Measurements from ENCODE around the gene INAFM2. TPM values are rescaled to one million over a fixed set of nuclear protein-coding genes. Genes with fewer than 3 reads are reported as not detected.

The INAFM2 gene
- polyA plus RNA-seq, 2 of the 4 experiments (the other 2 are of a cell fraction): 2.8 to 3.8 TPM

GRCh38 chr15:40357723-40358470 lies 34.4 kb downstream of the INAFM2 start, which contains the start of gene DISP2:
Gene DISP2, plus strand, starts transcription at chr15:40358219. Its CDS starts 103 bp downstream, at chr15:40358322.
- FAIRE-seq: no peak
- peak; percentile 69 to 83 for DNase-seq (ENCODE audit: low read depth in 1 of 2, low spot score in 1 of 2)
- H3K27ac ChIP-seq: peak within 1 kb of the TSS in 1 of 2 experiments; percentile 77; a peak in 2 of 6 replicates
- peak within 1 kb of the TSS; percentile 94 for H3K4me2 ChIP-seq
- H3K4me3 ChIP-seq: peak within 1 kb of the TSS; percentile 57
- WGBS (ENCODE audit: missing lambda C conversion rate): 20% methylated on average over 18 of the region's 82 CpGs
- TF ChIP-seq REST (IDR thresholded peaks at IDR 0.05): peak; percentile 86
- no peak for TF ChIP-seq TP53 (CRISPR knock-in tag; IDR thresholded peaks at IDR 0.05)
- peak; percentile 22; the same call in 1 of the 2 replicates for TF ChIP-seq MAX (IDR thresholded peaks at IDR 0.05)
- peaks cover 6% of the 10 kb centered on the region; the same call in 1 of the 3 replicates for H3K4me1 ChIP-seq
- H3K9me3 ChIP-seq: no peaks in the 10 kb centered on the region
- ChIA-PET POLR2A (interaction anchor here (0.5 kb wide), 1 partner anchor 73 kb away, joined by 3 read pairs; no protein-coding TSS in a partner anchor), CTCF (interaction anchor here (1.0 to 4.8 kb wide), 4 partner anchors 10 to 21 kb away, joined by 4 to 43 read pairs (median 12); no protein-coding TSS in a partner anchor)
- ATAC-seq: peak; percentile 79 to 89

GRCh38 chr15:40358471-40359353 lies 35.2 kb downstream of the INAFM2 start:
- ChIA-PET POLR2A (interaction anchor here (0.5 kb wide), 1 partner anchor 72 kb away, joined by 3 read pairs; no protein-coding TSS in a partner anchor), CTCF (interaction anchor here (2.4 to 4.8 kb wide), 3 partner anchors 10 to 22 kb away, joined by 10 to 43 read pairs (median 14); no protein-coding TSS in a partner anchor)
- FAIRE-seq: no peak
- H3K4me2 ChIP-seq: peak overlapping the region; percentile 94
- TF ChIP-seq POLR2A (IDR thresholded peaks at IDR 0.05; ENCODE audit: low read length): no peak
- TF ChIP-seq REST (IDR thresholded peaks at IDR 0.05): peak; percentile 62; the same call in 1 of the 2 replicates
- no peak for DNase-seq (ENCODE audit: low read depth in 1 of 2, low spot score in 1 of 2)
- H3K4me1 ChIP-seq: peaks cover 6% of the 10 kb centered on the region; the same call in 1 of the 3 replicates
- 61% methylated on average over 10 of the region's 31 CpGs for WGBS (ENCODE audit: missing lambda C conversion rate)
- peak; percentile 12 to 48; a peak in 3 of 6 replicates for ATAC-seq
- H3K27ac ChIP-seq: peak overlapping the region in 1 of 2 experiments; percentile 73; a peak in 2 of 6 replicates
- peak overlapping the region; percentile 57 for H3K4me3 ChIP-seq
- H3K9me3 ChIP-seq: no peaks in the 10 kb centered on the region

GRCh38 chr15:40360015-40360414 lies 36.5 kb downstream of the INAFM2 start:
- H3K27ac ChIP-seq: no peak overlapping the region
- WGBS (ENCODE audit: missing lambda C conversion rate): 58% methylated on average over 4 of the region's 4 CpGs
- H3K4me2 ChIP-seq: no peak overlapping the region
- ChIA-PET POLR2A (no interaction called here), CTCF (interaction anchor here (1.0 to 2.3 kb wide), 3 partner anchors 9 to 23 kb away, joined by 3 to 7 read pairs (median 6); no protein-coding TSS in a partner anchor)
- H3K4me1 ChIP-seq: no peaks in the 10 kb centered on the region
- ATAC-seq: no peak
- DNase-seq (ENCODE audit: low read depth in 1 of 2, low spot score in 1 of 2): no peak
- H3K9me3 ChIP-seq: no peaks in the 10 kb centered on the region
- TF ChIP-seq EHF (CRISPR knock-in tag; IDR thresholded peaks at IDR 0.05) (no peak), NPAS2 (CRISPR knock-in tag; IDR thresholded peaks at IDR 0.05; ENCODE audit: borderline replicate concordance) (no peak), ZFP36 (IDR thresholded peaks at IDR 0.05; ENCODE audit: borderline replicate concordance, partially characterized antibody) (no peak), CHD2 (IDR thresholded peaks at IDR 0.05; ENCODE audit: low read length, partially characterized antibody) (no peak), HDAC2 (IDR thresholded peaks at IDR 0.05) (no peak), USF2 (IDR thresholded peaks at IDR 0.05) (no peak), RCOR1 (IDR thresholded peaks at IDR 0.05; ENCODE audit: low read depth, low read length) (no peak)
- no peak for FAIRE-seq
- no peak overlapping the region for H3K4me3 ChIP-seq
